ENCODE data around the gene UBXN4. TPM values are rescaled to one million over a fixed set of nuclear protein-coding genes. Genes with fewer than 3 reads are reported as not detected.
A peak's percentile ranks its signal among the peaks of the same experiment; 100 is the strongest.
"Not testable (repeated sequence)": the region's sequence is repeated elsewhere in the genome, so short reads cannot be mapped to it uniquely, and the experiment has no call there.

The UBXN4 gene
- polyA plus RNA-seq, 1 donor = 179 TPM

DNA sequence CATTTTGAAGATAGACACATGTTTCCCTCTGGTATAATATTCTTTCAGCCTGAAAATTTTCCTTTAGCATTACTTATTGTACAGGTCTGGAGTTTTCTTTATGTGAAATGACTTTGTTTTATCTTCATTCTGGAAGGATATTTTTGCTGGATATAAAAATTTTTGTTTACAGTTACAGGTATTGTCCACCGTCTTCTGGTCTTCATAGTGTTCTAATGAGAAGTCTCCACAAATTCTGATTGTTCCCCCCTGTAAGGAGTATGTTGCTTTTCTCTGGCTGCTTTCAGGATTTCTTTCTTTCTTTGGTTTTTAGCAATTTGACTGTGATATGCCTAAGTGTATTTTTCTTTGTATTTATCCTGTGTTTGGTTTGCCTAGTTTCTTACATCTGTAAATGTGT is 15.0 kb downstream of the UBXN4 start:
- DNase-seq = no peak

DNA sequence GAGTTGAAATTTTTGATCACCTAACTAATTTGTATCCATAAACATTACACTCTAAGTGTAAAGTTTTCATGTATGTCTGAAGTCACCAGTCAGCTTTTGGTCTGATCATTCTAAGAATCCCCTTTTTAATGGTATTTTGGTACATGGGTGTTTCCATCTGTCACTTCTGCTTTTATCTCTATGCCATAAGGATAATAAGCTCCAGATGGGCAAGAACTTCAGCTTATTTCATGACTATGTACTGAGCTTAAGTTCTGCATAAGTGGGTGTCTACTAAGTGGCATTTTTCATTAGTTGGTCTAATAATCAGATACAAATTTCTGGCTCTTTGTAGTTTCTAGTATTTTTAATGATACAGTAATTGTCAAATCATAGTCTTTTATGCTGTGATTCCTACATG is 20.4 kb downstream of the UBXN4 start:
- DNase-seq = no peak

DNA sequence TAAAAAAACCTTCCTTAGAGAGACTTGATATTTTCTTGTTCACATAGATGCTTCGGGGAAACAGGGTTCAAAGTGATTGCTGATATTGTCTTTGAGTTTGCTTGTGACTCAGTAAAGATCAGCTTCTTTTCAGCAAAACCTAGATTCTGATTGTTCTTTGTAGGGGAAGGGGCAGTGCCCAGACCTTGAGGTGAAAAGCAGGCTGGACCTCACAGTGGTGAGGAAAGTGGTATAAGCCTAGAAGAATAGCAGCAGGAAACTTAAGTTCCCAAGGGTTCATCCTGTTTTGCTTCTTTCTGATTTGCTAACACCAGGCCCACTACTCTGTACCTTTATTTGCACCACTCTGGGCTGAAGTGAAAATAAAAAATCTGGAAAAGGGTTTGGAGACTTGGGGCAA is 20.9 kb downstream of the UBXN4 start:
- DNase-seq = no peak

DNA sequence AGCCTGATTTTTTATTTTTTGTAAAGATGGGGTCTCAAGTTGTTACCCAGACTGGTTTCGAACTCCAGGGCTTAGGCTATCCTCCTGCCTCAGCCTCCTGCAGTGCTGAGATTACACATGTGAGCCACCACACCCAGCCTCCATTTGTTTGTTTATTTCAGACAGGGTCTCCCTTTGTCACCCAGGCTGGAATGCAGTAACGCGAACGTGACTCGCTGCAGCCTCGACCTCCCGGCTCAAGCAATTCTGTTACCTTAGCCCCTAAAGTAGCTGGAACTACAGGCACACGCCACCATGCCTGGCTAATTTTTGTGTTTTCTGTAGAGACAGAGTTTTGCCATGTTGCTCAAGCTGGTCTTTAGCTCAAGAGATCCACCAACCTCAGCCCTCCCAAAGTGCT is 27.2 kb downstream of the UBXN4 start:
- DNase-seq = no peak

DNA sequence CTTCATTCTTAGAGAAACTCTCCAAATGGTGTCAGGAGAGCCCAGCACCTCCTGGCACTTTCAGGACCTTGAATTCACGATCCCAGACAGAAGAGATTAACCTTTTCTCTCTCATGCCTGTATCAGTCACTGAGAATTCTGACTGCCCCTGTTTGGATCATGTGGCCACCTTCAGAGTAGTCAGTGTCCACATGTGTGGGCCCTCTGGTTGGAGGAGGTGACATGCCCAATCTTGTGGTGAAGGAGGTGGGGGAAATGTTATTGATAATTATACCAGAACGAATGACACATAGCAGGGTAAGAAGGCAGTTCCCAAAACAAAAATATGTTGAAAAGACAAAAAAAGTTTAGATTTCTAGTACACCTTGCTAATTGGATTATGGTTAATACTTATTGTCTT is 31.7 kb downstream of the UBXN4 start:
- DNase-seq = no peak

DNA sequence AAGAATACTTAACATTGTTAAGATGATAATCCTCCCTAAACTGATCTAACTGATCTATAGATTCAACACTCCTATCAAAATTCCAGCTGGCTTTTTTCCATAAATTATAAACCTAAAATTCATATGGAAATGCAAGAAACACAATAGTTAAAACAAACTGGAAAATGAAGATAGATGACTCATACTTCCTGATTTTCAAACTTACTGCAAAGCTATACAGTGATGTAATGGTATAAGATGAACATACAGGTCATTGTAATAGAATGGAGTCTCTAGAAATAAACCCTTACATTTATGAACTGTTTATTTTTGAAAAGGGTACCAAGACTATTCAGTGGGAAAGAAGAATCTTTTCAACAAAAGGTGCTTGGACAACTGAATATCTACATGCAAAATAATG is 32.3 kb downstream of the UBXN4 start:
- no peak for DNase-seq

DNA sequence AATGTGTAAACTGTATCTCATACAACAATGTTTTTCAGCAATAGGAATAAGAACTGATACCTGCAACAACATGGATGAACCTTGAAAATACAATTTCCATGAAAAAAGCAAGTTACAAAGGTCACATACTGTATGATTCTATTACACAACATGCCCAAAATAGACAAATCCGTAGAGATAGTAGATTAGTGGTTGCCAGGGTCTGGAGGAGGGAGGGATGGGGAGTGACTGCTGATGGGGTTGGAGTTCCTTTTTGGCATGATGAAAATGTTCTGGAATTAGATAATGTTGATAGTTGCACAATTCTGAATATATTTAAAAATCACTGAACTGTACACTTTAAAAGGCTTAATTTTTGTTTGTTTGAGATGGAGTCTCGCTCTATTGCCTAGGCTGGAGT is 33.8 kb downstream of the UBXN4 start:
- no peak for DNase-seq

DNA sequence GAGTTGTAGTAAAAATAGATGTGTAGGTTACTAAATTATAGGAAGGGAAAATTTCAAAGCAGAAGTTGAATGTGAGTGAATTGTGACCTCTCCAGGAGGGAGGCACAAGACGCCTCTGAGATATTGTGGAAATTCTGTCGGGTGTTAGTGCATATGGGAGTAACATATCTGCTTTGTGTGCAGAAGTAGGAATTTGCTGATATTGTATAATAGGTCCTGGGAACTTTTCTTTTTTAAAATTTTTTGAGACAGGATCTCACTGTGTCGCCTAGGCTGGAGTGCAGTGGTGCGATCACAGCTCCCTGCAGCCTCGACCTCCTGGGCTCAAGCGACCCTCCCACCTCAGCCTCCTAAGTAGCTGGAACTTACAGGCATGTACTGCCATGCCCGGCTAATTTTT is 34.7 kb downstream of the UBXN4 start:
- DNase-seq = no peak

DNA sequence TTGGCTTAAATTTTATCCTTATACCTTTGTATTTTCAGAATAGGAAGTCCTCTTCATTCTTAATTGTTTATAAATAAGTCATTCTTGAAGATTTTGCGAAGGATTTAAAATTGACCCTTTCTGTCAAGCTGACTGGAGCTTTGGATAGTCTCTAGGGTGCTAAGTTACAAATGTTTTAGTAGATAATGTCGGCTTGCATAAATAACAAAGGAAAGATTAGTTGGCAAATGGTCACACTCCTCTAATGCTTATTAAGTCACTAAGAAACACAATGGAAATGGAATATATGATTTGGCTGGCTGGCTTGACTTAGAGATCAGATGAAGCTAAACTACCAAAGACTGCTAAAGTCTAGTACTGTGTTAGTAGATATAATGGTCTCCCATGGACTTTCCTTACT is 40.6 kb downstream of the UBXN4 start:
- no peak for DNase-seq

DNA sequence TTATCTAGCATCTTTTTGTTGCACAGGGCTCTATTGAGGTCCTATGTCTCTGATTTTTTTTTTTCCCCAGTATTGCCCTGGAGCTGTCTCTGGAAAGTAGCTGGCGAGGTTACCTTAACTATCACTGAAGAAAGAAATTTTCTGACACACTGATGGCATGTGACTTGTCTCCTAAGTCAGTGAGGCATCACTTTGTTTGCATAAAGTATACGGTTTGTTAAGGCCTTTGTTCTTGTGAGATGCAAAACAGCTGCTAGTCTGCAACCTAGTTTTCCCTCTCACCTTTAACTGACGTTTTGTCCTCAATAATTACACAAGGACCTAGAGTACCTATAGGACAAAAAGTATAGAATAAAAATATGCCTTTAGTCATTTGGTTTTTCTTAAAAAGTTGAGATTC is 41.8 kb downstream of the UBXN4 start:
- DNase-seq = peak; percentile 4

DNA sequence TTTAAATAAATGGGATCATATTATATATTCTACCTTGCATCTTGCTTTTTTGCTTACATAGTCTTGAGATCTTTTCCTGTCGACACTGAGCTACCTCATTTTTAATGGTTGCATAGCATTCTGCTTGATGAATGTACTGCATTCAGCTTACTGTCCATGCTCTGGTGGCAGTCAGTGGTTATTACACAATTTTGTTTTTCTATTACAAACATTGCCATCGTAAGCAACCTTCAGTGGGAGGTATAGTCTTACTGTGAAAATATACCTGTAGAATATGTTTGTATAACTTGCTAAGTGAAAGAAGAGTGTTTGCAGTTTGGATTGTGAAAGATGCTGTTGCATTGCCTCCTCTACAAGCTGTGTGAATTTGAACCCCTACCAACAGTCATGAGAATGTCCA is 43.4 kb downstream of the UBXN4 start:
- no peak for DNase-seq

DNA sequence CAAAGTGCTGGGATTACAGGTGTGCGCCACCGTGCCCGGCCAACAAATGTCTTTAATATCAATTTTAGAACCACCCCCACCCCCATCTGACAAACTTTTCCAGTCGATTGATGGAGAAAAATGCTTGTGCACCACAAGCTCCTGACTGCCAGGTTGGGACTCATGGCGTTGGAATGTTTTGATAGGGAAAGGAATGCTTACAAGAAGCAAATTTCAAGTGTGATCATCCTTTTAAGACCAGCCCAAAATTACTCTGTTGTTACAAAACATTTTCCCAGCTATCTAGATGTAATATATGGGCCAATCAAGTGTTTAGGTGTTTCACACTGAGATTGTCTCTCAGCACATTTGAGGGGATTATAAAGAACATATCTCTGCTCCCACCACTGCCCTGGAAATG is 45.2 kb downstream of the UBXN4 start:
- DNase-seq = no peak

DNA sequence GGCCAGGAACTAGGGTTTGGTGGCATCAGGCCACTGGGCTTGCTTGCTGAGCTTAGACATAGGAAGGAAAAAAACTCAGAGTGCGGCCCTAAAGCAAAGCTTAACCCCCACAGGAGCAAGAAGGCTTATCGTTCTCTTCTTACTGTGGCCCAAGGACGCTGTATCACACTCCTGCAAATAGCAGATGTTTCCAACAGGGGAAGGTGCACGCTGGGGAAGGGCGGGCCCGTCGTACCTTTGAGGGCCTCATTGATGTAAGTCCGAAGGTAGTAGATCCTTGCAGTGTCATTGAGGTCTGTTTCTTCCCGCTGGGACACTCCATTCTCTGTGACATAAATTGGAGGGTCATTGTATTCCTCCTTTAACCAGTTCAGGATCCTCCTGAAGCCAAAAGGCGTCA is 48.8 kb downstream of the UBXN4 start:
- DNase-seq = no peak

DNA sequence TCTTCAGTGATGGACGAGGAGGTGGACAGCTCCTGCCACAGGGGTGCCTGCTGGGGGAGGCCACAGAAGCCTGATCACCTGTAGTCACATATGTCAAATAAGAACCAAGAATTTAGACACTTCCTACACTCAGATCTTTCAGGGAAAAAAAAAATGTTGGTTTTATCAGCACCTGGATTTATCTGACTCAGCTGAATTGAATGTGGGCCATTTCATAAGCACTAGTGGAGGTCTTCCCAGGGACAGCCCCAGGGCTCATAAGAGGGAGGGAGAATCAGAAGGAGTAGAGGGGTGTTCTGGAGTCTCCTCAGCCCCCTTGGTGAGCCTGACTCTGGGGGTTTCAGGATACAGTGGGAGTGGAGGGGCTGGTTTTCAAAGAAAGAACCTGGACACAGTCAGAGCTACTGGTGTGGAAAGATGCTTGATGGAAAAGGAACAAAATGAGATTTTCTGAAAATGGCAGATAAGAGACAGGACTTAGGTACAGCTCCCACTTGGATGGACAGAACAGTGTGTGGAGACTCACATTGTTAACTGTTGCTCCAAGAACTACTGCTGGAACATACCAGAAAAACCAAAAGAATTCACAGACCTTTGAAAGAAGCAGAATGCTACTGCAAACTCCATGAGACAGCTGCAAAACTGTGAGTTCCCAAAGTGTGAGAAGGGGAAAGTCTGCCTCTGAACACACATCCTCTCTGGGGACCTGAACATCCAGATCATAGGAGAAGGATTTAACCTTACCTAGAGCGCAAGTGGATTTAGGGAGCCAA is 49.9 kb downstream of the UBXN4 start:
- DNase-seq = no peak

DNA sequence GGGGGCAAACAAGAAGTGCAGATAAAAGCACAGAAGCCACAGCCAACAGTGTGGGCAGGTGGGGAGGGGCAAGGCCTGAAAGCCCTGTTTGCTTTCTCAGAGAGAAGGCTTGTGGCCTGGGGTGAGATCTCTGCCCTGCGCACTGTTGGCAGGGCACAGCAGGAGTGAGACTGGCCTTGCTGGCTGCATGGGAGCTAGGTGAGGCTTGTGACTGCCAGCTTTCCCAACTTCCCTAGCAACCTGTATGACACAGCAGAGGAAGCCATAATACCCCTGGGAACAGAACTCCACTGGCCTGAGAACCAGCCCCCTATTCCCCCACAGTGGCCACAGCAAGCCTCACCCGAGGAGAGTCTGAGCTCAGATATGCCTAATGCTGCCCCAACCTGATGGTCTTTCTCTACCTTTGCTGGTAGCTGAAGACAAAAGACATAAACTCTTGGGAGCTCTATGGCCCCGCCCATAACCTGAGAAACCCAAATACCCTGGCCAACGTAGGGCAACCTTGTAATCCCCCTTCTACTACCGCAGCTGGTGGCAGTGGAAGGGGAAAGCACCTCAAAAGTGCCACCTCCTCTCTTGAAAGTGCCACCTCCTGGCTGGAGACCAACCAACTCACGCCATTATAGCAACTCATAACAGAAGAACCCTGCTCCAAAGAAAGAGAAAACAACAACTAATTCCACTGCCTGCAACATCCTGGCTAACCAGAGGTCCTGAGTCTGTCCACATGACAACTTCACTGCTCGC is 50.9 kb downstream of the UBXN4 start:
- no peak for DNase-seq

DNA sequence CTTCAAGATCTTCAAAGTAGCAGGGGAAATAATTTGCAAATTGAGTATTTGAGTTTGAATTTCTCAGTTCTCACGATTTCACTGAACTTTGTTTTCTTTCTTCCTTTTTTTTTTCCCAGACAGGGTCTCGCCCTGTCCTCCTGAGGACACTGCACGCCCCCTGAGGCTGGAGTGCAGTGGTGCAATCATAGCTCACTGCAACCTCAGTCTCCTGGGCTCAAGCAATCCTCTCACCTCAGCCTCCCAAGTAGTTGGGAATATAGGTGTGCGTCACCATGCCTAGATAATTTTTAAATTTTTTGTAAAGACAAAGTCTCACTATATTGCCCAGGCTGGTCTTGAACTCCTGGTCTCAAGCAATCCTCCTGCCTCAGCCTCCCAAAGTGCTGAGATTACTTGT is 54.0 kb downstream of the UBXN4 start:
- not testable (repeated sequence) for DNase-seq

DNA sequence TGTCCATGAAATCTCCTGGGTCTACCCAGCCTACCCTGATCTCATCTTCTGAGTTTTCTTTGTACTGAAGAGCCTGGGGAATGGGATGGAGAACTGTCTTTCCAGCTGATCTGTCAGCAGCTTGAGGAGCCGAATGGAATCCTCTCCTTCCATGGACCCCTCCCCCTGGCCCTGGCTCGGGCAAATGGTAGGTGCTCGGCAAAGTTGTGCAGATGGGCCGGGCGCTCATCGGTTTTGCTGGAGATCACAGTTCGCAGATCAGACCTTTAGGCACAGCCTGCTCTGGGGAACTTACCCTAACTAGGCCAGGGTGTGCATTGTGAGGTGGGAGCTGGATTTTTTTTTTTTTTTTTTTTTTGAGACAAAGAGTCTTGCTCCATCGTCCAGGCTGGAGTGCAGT is 55.0 kb downstream of the UBXN4 start:
- DNase-seq = no peak

DNA sequence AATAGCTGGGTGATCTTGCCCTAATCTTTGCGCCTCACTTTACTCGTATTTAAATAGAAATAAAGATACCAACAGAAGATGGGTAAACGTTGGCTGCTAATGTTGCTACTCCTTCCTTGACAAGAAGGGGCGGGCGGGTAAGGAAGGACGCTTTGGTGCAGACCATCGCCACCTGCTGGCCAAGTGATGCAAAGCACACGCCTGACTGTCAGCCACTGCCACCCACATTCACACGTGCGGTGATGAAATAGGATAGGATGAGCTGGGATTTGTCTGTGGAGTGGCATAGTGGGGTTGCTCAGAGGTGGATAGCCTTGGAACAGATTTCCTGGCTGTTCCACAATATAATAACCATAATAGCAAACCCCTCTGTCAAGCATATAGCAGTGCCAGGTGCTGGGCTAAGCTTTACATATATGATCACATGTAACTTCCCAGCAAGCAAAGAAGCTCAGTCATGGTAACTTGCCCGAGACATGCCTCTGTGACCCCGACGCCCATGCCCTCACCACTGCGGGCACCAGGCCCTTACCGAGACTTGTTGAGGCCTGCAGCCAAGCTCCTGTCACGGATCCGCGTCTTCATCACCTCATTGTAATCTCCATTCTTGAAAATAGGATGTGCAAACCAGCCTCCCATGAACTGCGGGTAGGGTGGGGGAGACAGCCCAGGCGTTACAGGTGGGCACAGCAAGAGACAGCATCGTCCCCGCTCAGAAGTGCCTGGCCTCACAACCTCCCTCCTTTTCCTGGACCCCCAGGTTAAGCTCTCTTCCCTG is 56.0 kb downstream of the UBXN4 start:
- DNase-seq = peak; percentile 49

DNA sequence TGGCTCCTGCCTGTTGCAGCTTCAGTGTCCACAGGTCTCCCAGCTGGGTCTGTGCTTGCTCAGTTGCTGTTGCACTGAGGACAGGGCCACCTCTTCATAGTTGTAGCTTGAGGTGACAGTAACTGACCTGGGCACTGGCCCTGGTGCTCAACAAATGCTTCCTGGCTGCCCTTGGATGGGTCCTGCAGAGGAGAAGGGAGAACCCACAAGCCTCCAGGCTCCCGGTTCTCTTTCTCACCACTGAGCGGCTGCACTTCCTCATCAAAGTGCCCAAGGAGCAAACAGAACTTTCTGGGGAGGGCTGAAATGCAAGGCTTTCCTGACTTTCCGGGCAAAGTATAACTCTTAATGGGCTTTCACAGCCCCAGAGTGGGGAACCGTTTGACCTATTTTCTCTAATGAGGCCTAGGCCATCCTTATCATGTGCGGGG is 56.6 kb downstream of the UBXN4 start:
- DNase-seq = no peak

DNA sequence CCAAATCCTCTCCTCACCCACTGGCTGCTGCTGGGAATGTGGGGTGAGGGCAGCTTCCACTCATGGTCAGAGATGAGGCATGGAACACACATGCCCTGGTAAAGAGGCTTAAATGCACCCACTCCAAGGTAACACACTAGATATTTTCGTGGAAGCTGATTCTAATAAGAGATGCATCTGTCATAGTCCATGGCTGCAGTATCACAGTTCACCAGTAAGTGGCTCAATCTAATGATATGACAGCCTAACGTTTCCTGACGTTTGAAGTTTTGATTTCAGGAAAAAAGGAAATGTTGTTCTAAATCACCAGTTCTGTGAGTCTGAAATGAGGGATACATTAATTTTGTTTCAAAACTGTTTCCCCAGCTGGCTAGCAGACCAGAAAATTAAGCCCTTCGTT is 57.1 kb downstream of the UBXN4 start:
- no peak for DNase-seq

DNA sequence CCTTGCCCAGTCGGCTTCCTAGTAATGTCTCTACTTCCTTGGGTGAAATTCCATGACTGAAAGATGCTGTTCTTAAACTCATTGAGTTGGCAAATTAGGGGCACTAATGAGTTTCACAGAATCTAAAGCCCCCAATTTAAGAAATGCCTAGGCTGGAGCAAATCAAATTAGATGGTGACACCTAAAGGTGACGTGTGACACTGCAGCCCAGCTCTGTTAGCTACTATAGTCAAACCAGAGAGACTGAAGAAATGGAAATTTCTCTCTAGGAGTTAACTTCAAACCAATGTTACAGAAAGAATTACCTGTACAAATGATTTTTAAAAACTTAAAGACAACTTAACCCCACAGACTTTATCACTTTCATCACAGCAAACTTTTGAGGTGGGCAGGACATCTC is 58.1 kb downstream of the UBXN4 start:
- no peak for DNase-seq

DNA sequence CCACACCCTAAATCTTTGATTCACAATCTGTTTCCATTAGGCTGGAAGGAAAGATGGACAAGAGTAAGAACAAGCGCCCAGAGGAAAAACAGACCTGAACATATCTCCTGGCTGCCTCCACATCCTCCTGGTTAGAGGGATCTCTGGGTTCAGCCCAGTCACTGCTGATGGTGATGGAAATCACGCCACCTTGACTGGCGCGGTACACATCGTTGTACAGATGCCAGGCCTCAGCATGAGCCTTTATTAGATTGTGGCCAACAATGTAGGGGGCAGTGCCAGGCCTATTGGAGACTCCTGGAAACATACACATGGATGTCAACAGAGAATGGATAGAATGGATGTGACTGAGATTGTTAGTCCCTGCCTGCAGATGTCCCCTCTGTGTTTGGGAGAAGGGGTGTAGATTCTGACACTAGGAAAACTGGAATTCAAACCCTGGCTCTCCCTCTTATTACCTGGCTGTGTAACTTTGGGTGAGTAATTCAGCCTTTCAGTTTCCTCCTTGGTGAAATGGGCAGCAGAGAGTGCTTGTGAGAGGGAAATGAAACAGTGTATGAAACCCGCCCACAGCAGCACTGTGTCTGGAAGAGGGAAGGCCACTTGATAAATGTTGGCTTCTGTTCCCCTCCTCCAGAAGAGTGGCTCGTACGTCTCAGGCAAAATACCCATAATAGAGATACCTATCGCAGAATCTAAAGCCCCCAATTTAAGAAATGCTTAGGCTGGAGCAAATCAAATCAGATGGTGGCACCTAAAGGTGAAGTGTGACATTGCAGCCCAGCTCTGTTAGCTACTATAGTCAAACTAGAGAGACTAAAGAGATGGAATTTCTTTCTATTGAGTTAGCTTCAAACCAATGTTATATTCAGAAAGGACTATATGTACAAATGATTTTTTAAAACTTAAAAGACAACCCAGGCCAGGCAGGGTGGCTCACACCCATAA is 59.1 kb downstream of the UBXN4 start:
- DNase-seq = no peak
